Measurements from ENCODE around the gene DENND1A.

Gene DENND1A

DNA sequence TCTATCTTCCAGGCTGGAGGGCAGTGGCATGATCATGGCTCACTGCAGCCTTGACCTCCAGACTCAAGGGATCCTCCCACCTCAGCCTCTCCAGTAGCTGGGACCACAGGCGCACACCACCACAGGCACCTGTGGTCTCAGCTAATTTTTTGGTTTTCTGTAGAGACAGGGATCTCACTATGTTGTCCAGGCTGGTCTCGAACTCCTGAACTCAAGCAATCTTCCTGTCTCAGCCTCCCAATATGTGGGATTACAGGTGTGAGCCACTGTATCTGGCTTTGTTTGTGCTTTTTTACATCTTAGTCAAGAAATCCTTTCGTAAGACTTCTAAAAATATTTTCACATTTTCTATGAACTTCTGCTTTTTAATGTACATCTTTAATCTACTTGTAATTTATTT, 116.9 kb downstream of the DENND1A start:
- DNase-seq = no peak

DNA sequence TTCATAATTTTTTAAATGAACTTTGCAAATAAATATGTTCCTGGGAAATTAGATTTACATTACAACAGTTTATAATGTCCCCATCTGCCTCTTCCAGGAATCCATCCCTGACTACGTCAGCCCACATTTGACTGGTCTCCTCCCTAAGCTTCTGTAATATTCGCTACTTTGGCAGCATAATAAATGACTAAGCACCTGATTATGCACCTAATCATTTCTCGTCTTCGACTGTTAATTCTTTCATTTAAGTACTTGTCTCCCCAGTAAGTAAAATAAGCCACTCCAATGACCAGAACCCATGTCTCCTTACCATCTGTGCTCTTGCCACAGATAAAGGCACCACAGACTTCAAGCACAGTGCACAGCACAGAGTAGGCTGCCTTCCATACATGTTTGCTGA, 122.7 kb downstream of the DENND1A start:
- DNase-seq = no peak

DNA sequence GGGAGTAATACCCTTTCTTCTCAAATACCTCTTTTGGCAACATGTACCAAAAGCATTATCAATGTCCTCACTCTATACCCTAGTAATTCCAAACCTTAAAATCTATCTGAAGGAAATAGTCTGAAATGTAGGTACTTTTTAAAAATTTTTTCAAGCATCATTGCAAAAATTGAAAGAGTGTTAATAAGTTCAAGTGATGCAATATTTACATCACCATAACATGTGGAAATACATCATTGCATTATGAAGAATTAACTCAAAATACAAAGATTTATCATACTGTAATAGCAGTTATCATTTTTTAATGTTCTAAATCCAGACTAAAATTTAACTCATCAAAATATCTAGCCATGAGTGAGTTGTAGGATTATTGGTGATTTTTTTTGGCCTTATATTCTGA, 123.1 kb downstream of the DENND1A start:
- DNase-seq = no peak

DNA sequence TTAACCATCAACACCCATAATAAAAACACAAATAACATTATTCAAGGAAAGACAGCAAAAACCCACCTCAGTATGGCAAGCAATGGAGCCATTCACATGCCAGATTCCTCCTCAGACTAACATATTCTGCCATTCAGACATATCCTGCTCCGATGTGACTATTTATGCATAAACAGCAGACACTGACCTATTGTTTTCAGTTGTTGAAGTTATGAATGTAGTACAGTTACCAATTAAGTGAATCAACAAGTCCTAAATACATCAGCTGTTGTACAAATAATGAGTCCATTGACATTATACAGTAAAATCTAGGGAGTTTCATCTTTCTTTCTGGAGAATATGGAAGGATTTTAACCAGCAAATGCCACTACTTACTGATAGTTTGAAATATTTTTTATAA, 131.7 kb downstream of the DENND1A start:
- DNase-seq = no peak

- DNase-seq = no peak
Observed at GRCh38 chr9:123796618-123797484, 133.1 kb downstream of the DENND1A start.

DNA sequence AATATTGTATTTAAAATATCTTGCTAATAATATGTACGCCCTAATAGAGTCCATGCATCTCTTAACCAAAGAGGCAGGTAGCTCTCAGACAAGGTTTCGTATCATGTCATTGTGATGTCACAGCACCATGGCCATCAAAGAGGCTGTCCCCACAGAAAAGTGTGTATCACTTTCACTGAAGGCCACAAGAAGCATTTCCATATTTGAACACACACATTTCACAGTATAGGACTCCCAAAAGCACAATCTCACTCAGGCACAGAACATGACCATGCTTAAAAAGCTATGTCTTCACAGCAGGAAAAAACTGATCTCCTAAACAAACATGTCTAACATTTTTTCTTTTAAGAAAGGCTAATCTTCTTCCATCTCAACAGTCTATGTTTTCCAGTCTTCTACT, 133.8 kb downstream of the DENND1A start:
- no peak for DNase-seq

DNA sequence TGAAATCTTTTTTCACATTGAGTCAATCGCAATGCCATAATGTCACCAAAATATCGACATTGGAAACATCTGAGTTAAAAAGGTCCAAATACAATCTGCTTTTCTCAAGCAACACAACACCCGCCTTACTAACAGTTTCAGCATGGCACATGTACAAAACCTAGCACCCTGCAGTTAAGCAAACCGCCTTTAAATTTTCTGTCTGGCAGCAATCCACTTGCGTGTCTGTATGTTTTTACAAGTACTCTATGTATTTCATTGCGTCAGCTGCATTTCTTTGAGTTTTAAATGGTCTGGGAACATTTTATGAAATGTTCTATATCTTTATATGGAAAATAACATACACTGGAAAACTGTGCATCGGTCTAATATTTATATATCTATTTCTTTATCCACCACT, 134.6 kb downstream of the DENND1A start:
- no peak for DNase-seq

GRCh38 chr9:123792501-123792900, 137.4 kb downstream of the DENND1A start:
- DNase-seq = no peak

DNA sequence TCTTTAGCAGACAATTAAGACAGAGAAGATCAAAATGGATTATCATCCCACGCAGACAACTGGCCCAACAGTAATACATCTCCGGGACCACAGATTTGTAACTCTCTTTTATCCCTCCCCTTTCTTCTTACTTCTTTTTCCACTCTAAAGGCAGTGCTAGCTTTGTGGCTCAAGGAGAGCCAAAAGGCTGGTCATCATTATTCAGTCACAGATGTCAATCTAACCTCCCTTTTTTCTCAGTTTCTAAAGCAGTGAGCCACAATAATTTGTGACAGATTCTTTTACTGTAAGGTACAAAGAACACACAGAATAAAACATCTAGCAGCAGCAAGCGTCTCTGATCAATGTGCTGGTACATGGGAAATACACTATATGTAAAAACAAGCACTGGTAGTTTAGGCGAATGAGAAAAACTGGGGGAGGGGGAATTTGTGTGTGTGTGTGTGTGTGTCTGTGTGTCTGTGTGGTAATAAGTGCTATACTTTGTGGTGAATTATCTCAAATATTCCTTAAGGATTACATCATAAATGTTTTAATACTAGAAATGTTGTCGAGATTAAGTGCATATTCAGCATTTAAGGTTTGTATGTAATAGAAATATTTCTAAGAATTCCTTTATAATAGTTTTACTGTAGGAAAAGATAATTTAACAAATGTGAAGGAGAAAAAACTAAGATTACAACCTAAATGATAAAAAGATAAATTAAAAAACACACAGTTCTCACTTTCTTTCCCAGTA, 140.2 kb downstream of the DENND1A start:
- no peak for DNase-seq

GRCh38 chr9:123787416-123787815, 142.5 kb downstream of the DENND1A start:
- no peak for DNase-seq

- no peak for DNase-seq
Observed at GRCh38 chr9:123784518-123784917, 145.4 kb downstream of the DENND1A start.

GRCh38 chr9:123778232-123778902, 151.6 kb downstream of the DENND1A start:
- DNase-seq = no peak

- DNase-seq = no peak
Observed at GRCh38 chr9:123776708-123777537, 153.0 kb downstream of the DENND1A start.

- DNase-seq = no peak
Observed at GRCh38 chr9:123775289-123776284, 154.3 kb downstream of the DENND1A start.

DNA sequence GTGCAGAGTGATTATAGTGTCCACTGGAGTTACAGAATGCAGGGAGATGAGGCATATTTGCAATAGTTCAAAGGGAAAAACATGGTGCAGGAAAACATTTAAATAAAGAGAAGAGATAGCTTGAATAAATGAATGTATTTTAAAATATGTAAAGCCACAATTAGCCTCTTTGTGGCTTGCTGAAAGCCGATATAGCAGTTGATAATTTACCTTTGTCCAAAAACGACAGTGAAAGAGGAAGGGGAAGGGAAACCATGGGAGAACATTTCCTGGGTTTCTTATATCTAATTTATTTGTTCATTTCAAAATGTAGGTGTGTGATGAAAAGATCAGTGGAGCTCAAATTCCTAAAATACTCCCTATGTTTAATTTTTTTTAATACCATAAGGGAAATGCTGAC, 156.1 kb downstream of the DENND1A start:
- DNase-seq = no peak

DNA sequence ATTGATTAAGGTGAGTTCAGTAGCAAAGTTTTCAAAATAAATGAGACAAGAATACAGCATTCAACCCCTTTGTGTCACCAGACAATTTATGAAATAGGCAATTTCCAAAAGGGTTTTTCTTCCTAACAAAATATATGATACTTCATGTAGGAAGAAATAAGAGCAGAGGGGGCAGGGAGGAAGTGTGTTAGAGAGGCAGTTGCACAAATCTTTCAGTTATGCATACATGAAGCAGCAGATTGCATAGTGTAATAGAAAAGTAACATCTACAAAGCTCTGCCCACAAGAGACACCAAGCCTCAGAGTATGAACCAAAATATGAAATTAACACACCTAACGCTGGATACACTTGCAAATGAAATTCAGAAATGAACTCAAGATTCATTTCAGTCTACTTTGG, 157.0 kb downstream of the DENND1A start:
- no peak for DNase-seq

DNA sequence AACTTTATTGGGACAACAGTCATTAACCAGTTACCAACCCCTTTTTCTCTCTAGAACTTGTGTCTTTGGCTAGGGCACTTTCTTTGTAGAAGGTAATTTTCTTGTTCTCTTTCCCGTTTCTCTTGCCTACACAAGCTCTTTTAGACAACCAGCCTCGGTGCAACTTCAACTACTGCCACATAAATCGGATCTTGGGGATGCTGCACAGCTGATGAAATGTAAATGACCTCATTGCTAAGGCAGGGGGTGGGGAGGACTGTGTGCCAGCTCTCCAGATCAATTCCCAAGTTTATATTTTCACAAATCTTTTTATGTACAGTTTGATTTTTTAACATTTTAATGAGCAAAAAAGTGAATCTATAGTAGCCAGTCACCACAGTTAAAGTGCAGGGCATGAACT, 157.6 kb downstream of the DENND1A start:
- no peak for DNase-seq

GRCh38 chr9:123771690-123772089, 158.2 kb downstream of the DENND1A start:
- DNase-seq = no peak

- no peak for DNase-seq
Observed at GRCh38 chr9:123769719-123770118, 160.2 kb downstream of the DENND1A start.

GRCh38 chr9:123763910-123764588, 165.9 kb downstream of the DENND1A start:
- DNase-seq = no peak
